ENCODE results near the gene ETNK2. TPM values are rescaled to one million over a fixed set of nuclear protein-coding genes. Genes with fewer than 3 reads are reported as not detected.

Gene ETNK2
- total RNA-seq, 120 experiments from 2014 or later = 3.3 to 17.5 (median 8.5) TPM

Other genes starting within 250 kb of the ETNK2 start
- gene SOX13, start 78.9 kb downstream of the ETNK2 start, total RNA-seq = 10 to 100 TPM; 13.7 to 62.1 (median 24.8) TPM
- gene REN, start 14.3 kb upstream of the ETNK2 start, total RNA-seq = under 1 TPM in 3 of 120 experiments, not detected in 117; 0.32 to 0.69 (median 0.48) TPM
- gene KISS1, start 44.4 kb upstream of the ETNK2 start, total RNA-seq = 1 to 10 TPM in 6 of 120 experiments, under 1 TPM in 1, not detected in 113; 0.86 to 2.7 (median 1.6) TPM
- 1 to 10 TPM in 99 of 120 experiments, under 1 TPM in 14, not detected in 7; 0.56 to 7.7 (median 1.9) TPM for gene GOLT1A, start 61.9 kb upstream of the ETNK2 start, total RNA-seq
- 100 to 1,000 TPM in 47 of 120 experiments, 10 to 100 TPM in 73; 49.5 to 154 (median 97.2) TPM for gene PLEKHA6, start 207.9 kb upstream of the ETNK2 start, total RNA-seq